PC-9 (cell line): ENCODE results near the gene ALX4. TPM values are rescaled to one million over a fixed set of nuclear protein-coding genes. Genes with fewer than 3 reads are reported as not detected.

Experiments used
- BruUV-seq: library from RNA; stranded (reverse); fragments of 400-500 nt; replicated peaks from 2 replicates; lab custom pipeline; 2021; lab: Mats Ljungman, UMichigan
- CTCF ChIA-PET: fragments of 300-600 bp; sonication (Branson Sonifier 250); formaldehyde crosslinking; loops from one replicate; lab custom pipeline; 2022; ENCODE audit warnings: antibody characterized with exemption; lab: Charles Lee
- POLR2A ChIA-PET: fragments of 300-600 bp; sonication (Branson Sonifier 250); formaldehyde crosslinking; loops from one replicate; lab custom pipeline; 2022; ENCODE audit warnings: antibody characterized with exemption; ENCODE audit not compliant: unreplicated experiment; lab: Charles Lee
- DNase-seq, 2 experiments: peaks; one replicate each; pipeline versions ENCODE4 v3.0.0 to v3.0.0-alpha.2; 2015 to 2022; ENCODE audit warnings: mixed read lengths in 1 of 2
- H2AFZ ChIP-seq: fragments of 200-600 bp; sonication (generic); 2 replicates; pipeline ENCODE4 v1.8.1; 2017; ENCODE audit warnings: antibody characterized with exemption
- H3F3A ChIP-seq: fragments of 200-600 bp; sonication (generic); 2 replicates; pipeline ENCODE4 v1.8.1; 2017; ENCODE audit warnings: antibody characterized with exemption, mild to moderate bottlenecking, low read depth; ENCODE audit not compliant: insufficient read depth
- H3K27ac ChIP-seq: fragments of 200-600 bp; sonication (generic); 2 replicates; pipeline ENCODE4 v1.6.1; 2016; ENCODE audit warnings: mixed run types
- H3K27me3 ChIP-seq: fragments of 200-600 bp; sonication (generic); 2 replicates; pipeline ENCODE4 v1.6.1; 2016; ENCODE audit warnings: low read depth, mixed run types; ENCODE audit not compliant: insufficient read depth
- H3K36me3 ChIP-seq: fragments of 200-600 bp; sonication (generic); 2 replicates; pipeline ENCODE4 v1.6.1; 2016; ENCODE audit warnings: low read depth, mixed run types
- H3K4me1 ChIP-seq: fragments of 200-600 bp; sonication (generic); replicated peaks from 2 replicates; pipeline ENCODE4 v1.6.1; 2016; ENCODE audit warnings: mixed run types; ENCODE audit not compliant: insufficient read depth
- H3K4me2 ChIP-seq: fragments of 200-600 bp; sonication (generic); 2 replicates; pipeline ENCODE4 v1.6.1; 2017; ENCODE audit warnings: mixed run types
- H3K4me3 ChIP-seq: fragments of 200-600 bp; sonication (generic); 2 replicates; pipeline ENCODE4 v1.6.1; 2016; ENCODE audit warnings: mixed run types
- H3K79me2 ChIP-seq: fragments of 200-600 bp; sonication (generic); 2 replicates; pipeline ENCODE4 v1.6.1; 2017; ENCODE audit warnings: low read depth, mixed run types
- H3K9me2 ChIP-seq: fragments of 200-600 bp; sonication (generic); 2 replicates; pipeline ENCODE4 v1.8.1; 2017; ENCODE audit warnings: mild to moderate bottlenecking; ENCODE audit not compliant: insufficient read depth
- H3K9me3 ChIP-seq: fragments of 200-600 bp; sonication (generic); 2 replicates; pipeline ENCODE4 v1.8.1; 2016; ENCODE audit warnings: low read depth; ENCODE audit not compliant: insufficient read depth
- H4K20me1 ChIP-seq: fragments of 200-600 bp; sonication (generic); 2 replicates; pipeline ENCODE4 v1.8.1; 2017; ENCODE audit not compliant: insufficient read depth
- EZH2 ChIP-seq: fragments of 200-600 bp; sonication (generic); IDR thresholded peaks from 2 replicates; pipeline ENCODE4 v1.8.0; 2017; ENCODE audit warnings: antibody characterized with exemption, low read depth
- intact Hi-C: fragments of 100-400 bp; cut with micrococcal nuclease; formaldehyde crosslinking; loops from one replicate; pipeline ENCODE4 v1.10.0; 2022; ENCODE audit not compliant: unreplicated experiment
- total RNA-seq: library from RNA; stranded (reverse); gene quantifications from 2 replicates; pipeline ENCODE4 v1.2.3, GENCODE V29; 2021
- TF ChIP-seq, protein P1 (sequence below): fragments of 200-600 bp; sonication (generic); conservative IDR thresholded peaks from 2 replicates; pipeline ENCODE4 v1.6.1; 2017; ENCODE audit warnings: mixed run types, antibody characterized with exemption, mild to moderate bottlenecking, moderate library complexity

The ALX4 gene
- total RNA-seq, 1 experiment from 2014 or later, result not detected

DNA sequence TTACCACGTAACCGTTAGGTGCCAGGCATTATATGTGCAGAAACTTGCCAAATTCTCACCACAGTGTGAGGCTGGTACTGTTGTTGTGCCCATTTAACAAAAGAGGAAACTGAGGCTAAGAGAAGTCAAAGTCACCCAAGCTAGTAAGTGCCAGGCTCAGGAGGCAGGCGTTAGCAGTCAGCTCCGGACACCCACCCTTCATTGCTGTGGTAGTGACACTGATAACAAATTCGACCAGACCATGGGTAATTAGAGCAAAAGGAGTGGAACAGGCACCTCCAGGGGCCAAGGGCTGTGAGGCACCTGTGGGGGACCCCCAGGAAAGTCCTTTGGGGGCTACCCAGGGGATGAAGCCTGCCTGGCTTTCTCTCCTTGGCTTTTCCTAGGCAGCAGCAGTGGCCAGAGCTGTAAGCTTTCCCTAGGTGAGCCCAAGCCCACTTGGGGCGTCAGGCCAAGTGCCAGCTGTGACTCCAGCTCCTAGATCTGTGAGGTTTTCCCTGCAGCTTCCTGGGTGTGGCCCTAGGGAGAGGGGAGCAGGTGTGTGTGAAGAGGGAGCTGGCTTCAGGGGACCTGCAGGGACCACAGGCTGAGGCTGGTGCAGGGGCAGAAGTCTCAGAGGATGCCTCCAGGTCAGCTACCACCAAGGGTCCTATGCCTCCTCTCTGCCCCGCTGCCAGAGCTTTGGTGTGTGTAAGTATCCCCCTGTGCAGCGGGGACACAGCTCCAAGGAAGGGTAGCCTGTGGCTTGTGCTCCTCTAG lies 19.7 kb upstream of the ALX4 start:
- POLR2A ChIA-PET, result no interaction called here
- no peaks in the 10 kb centered on the region for H3K36me3 ChIP-seq
- H3K9me2 ChIP-seq, result no peaks in the 10 kb centered on the region
- no peak overlapping the region for H2AFZ ChIP-seq
- no peaks in the 10 kb centered on the region for H4K20me1 ChIP-seq
- 0 out of 2 replicates have a peak, but pooled peaks cover 3% of the 10 kb centered on the region for H3K9me3 ChIP-seq
- no peak overlapping the region for H3K4me2 ChIP-seq
- no peaks in the 10 kb centered on the region for H3K79me2 ChIP-seq
- intact Hi-C loops, result no loop called here
- CTCF ChIA-PET, result no interaction called here
- BruUV-seq, result no TSS peak
- TF ChIP-seq, protein P1, sequence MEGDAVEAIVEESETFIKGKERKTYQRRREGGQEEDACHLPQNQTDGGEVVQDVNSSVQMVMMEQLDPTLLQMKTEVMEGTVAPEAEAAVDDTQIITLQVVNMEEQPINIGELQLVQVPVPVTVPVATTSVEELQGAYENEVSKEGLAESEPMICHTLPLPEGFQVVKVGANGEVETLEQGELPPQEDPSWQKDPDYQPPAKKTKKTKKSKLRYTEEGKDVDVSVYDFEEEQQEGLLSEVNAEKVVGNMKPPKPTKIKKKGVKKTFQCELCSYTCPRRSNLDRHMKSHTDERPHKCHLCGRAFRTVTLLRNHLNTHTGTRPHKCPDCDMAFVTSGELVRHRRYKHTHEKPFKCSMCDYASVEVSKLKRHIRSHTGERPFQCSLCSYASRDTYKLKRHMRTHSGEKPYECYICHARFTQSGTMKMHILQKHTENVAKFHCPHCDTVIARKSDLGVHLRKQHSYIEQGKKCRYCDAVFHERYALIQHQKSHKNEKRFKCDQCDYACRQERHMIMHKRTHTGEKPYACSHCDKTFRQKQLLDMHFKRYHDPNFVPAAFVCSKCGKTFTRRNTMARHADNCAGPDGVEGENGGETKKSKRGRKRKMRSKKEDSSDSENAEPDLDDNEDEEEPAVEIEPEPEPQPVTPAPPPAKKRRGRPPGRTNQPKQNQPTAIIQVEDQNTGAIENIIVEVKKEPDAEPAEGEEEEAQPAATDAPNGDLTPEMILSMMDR, result no peak
- no peak for TF ChIP-seq EZH2
- H3K27me3 ChIP-seq, result peaks cover 60% of the 10 kb centered on the region
- peaks cover 11% of the 10 kb centered on the region; the same call in 1 of the 2 replicates for H3F3A ChIP-seq
- no peak overlapping the region for H3K4me3 ChIP-seq
- no peak overlapping the region for H3K27ac ChIP-seq
- peaks cover 9% of the 10 kb centered on the region; the same call in 1 of the 2 replicates for H3K4me1 ChIP-seq
- DNase-seq, result no peak

DNA sequence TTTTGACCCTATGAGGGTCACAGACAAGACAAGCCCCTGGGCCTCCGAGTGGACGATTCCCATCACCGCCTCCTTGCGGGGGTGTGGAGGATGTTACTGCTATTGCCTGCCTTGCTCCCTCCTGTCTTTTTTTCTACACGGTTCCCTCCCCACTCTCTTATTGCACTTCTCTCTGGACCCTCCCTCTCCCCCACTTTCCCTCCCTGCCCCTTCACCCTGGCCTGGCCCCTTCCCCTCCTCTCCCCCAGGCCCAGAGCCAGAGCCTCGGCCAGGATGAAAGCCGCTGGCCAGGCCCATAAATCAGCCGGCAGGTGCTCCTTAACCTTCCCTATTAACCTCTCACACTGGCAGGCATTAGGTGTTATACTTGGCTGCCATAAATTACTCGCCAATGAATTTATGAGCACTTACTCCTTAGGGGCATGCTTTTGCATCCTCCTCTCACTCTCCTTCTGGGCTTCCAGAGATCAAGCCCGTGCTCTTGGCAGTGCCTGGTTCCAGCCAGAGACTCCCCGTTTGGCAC lies 18.3 kb upstream of the ALX4 start:
- Histone ChIP-seq H3K9me2 (no peaks in the 10 kb centered on the region), H3K9me3 (0 out of 2 replicates have a peak, but pooled peaks cover 1% of the 10 kb centered on the region), H3K27ac (no peak overlapping the region), H3K36me3 (no peaks in the 10 kb centered on the region), H3K4me2 (no peak overlapping the region), H2AFZ (no peak overlapping the region), H3K4me3 (no peak overlapping the region), H3F3A (peaks cover 2% of the 10 kb centered on the region; the same call in 1 of the 2 replicates), H4K20me1 (no peaks in the 10 kb centered on the region), H3K79me2 (no peaks in the 10 kb centered on the region), H3K4me1 (no peaks in the 10 kb centered on the region), H3K27me3 (peaks cover 74% of the 10 kb centered on the region)
- POLR2A ChIA-PET, result no interaction called here
- no TSS peak for BruUV-seq
- TF ChIP-seq, protein P1, result no peak
- TF ChIP-seq EZH2, result no peak
- intact Hi-C loops, result no loop called here
- DNase-seq, result no peak
- CTCF ChIA-PET, result no interaction called here

DNA sequence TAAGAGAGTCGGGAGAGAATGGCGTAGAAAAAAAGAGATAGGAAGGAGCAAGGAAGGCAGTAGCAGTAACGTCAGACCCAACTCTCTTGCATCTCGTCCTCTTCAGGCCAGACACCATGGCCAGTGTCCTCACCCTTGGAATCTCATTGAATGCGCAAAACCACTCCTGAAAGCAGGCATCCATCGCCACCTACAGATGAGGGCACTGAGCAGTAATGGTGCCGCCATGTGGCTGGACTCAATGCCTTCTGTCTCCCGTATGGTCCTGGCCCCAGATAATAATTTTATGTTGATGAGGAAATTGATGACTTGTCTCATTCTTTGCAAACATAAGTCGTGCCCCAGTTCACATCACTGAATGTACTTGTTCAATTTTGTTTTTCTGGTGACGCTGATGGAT lies 17.8 kb upstream of the ALX4 start:
- CTCF ChIA-PET, result no interaction called here

More for the DNA sequence above, 17.8 kb upstream of the ALX4 start:
- Histone ChIP-seq H2AFZ (no peak overlapping the region), H3K27ac (no peak overlapping the region), H3F3A (no peaks in the 10 kb centered on the region), H3K4me2 (no peak overlapping the region), H3K9me2 (no peaks in the 10 kb centered on the region), H3K36me3 (no peaks in the 10 kb centered on the region), H3K27me3 (peaks cover 79% of the 10 kb centered on the region), H3K4me3 (no peak overlapping the region), H3K9me3 (no peaks in the 10 kb centered on the region), H3K79me2 (no peaks in the 10 kb centered on the region), H4K20me1 (no peaks in the 10 kb centered on the region), H3K4me1 (no peaks in the 10 kb centered on the region)
- BruUV-seq, result no TSS peak
- peak in 1 of 2 experiments; percentile 20 for DNase-seq
- intact Hi-C loops, result loop anchor here (2.0 kb wide), 2 partner anchors 41 to 195 kb away; no protein-coding TSS in a partner anchor
- TF ChIP-seq, protein P1, result no peak
- no peak for TF ChIP-seq EZH2
- POLR2A ChIA-PET, result no interaction called here
